Bone marrow (tissue), 2 donors: ENCODE measurements around the gene XPNPEP2.

Experiments
- DNase-seq, 2 donors: peaks; one replicate each; lab custom pipeline; 2025; lab: John Stamatoyannopoulos, UW

The XPNPEP2 gene

DNA sequence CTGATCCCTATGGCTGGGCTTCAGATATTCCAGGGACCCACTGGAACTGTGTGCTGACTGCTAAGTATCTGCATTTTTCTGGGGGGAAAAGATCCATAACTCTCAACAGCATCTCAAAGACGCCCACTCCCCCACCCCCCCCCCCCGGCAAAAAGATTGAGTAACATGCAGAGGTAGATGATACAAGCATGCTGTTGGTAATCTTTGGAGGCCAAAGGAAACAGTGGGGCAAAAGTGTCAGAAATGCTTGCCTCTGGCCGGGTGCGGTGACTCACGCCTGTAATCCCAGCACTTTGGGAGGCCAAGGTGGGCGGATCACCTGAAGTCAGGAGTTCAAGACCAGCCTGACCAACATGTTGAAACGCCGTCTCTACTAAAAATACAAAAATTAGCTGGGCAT, 12.2 kb downstream of the XPNPEP2 start:
- no peak for DNase-seq

DNA sequence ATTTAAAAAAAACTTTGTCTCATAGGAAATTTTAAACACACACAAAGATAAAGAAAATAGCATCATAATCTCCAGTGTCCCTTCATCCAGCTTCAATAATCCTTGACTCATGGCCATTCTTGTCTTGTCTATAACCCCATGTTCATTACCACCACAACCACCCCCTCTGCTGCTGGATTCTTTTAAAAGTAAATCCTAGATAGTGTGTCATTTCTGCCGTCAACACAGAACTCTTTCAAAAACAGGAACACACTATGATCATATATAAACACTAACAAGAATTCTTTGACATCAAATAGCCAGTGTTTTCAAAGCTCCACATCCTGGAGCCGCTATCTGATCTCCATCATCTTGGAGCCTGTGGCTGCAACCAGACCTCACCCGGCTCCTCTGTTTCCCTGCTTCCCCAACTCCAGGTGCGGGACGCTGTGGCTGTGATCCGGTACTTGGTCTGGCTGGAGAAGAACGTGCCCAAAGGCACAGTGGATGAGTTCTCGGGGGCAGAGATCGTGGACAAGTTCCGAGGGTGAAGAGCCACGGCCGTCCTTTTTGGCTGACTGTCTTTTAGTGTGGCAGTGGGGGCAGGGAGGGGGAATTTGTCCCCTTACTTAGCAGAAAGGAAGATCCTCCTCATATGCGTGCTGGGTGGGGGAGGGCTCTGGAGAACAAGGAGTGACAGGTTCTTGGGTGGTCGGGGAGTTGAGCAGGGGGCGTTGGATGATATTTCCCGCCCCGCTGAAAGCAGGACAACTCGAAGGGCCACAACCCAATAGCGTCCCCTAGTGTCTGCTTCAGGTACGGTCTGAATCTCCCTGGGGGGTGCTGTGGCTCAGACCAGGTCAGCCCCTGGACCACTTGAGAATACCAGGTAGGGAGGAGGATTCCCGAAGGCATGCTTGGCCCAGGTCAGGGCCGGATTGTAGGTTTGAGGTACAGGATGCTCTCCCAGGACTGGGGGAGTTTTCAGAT, 15.6 kb downstream of the XPNPEP2 start:
- DNase-seq, result peak in 1 of 2 donors; percentile 47

DNA sequence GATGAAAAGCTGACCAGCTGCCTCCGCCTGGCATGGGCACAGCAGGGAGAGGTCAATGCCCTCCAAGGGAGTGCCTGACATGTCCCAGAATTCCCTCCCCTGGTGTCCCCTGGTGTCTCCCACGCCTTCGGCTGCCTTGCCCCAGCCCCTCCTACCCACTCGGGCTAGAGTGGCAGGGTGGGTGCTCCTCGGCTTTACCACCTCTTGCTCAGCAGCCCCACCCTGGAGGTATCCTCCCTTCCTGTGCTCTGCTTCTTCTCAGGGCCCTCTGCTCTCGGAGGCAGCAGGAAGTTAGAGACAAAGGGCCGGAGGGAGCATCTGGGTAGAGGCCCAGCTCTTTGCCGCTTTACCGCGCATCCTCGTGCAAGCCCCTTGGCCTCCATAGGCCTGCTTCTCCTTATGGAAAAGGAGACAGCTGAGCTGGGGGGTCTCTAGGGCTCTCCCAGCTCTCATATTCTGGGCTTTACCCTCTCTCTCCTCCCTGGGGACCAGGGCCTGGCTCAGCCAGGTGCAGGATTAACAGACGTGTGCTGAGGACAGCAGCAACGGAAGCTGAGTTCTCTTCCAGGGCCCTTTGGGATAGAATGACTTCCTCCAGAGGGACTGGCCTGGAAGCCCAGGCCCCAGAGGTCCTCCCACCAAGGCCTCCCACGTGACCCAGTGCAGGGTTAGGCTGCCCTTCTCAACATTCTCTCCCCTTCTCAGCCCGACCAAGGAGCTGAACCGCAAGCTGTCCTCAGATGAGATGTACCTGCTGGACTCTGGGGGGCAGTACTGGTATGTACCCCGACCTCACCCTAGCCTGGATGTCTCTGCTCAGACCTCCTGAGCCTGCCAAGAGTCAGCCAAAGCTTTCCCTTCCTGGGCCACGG, 17.2 kb downstream of the XPNPEP2 start:
- DNase-seq, result no peak

DNA sequence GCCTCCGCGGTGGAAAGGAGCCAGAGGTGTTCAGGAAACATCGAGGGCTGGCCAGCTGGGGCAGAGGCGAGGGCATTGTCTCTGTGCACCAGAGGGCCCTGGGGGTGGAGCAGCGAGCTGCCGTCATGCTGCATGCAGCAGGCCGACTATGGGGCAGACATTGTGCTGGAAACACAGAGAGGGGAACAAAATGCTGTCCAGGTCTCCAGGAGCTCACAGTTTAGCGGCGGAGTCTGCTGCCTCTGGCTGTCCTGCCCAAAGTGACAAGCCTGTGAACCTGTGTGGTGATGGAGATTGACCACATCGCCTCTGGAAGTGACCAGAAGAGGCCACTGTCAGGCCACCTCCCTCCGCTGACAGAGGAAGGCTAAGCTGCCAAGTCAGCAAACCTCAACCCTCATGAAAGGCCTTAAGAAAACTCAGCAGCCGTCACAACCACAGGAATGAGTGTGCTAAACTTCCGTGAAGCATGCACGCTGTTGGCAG, 20.8 kb downstream of the XPNPEP2 start:
- peak; percentile 22 to 25 for DNase-seq

DNA sequence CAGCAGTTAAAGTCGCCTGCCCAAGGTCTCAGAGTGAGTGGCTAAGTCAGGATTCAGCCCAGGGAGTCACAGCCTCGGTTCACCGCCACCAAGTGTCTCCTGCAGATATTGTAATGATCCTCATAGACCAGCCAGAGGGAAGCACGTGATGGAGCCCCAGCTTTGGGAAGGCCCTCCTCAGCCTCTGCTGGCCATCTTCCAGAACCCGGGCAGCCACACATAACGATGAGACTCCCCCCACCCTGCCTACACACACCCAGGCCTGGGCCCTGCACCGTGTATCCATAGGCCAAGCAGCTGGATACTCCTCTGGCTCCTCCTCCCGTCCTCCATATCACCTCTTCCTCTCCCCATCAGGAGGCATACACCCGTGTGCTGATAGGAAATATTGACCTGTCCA, 21.4 kb downstream of the XPNPEP2 start:
- DNase-seq, result no peak

DNA sequence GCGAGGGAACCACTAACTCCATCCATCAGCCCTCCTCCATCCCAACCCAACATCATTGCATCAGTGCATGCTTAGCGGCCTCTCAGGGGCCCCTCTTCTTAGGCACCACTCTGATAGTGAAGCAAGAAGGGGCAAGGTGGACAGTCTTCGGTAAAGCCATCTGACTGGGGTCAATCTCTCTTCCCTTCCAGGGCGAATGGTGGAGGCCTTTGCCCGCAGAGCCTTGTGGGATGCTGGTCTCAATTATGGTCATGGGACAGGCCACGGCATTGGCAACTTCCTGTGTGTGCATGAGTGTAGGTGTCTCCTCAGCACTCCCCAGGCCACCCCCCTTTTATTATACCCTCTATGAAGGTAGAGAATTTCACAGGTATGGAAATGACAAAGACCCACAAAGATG, 22.2 kb downstream of the XPNPEP2 start:
- DNase-seq, result no peak

DNA sequence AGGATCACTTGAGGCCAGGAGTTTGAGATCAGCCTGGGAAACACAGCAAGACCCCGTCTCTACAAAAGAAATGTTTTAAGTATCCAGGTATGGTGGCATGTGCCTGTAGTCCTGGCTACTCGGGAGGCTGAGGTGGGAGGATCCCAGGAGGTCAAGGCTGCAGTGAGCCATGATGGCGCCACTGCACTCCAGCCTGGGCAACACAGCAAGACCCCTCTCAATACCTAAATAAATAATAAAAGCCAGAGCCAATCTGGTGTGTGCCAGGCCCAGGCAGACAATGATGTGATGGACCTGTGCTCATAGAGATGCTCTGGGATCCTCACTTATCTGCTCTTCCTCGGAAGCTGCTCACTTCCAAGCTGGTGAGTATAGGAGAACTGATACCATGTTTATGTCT, 22.8 kb downstream of the XPNPEP2 start:
- DNase-seq, result no peak

DNA sequence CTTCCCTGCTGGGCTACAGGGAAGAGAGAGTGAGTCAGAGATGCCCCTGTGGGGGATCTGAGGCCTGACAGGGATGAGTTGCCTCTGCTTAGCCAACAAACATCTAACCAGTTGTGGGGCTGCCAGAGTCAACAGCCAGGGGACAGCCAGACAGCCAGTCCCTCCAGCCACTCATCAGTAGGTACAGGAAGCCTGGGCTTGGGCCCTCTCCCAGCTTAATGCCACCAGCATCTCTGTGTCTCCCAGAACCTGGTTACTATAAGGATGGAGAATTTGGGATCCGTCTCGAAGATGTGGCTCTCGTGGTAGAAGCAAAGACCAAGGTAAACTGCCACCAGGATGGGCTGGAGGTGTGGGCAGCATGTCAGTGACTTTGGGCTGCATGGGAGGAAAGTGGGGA, 23.7 kb downstream of the XPNPEP2 start:
- DNase-seq, result no peak

DNA sequence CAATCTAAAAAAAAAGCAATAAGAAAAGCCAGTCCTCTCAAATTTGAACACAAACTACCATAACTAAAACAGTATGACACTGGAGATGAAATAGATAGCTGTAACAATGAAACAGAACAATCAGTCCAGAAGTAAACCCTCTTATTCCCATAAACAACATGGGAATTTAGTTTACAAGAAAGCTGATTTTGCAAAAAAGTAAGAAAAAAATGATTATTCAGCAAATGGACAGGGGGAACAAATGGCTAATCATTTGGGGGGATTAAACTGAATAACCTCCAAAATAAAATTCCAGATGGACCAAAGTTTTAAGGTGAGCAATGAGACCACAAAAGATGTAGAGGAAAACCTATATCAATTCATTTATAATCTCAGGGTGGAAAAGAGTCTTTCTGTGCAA, 24.9 kb downstream of the XPNPEP2 start:
- no peak for DNase-seq

DNA sequence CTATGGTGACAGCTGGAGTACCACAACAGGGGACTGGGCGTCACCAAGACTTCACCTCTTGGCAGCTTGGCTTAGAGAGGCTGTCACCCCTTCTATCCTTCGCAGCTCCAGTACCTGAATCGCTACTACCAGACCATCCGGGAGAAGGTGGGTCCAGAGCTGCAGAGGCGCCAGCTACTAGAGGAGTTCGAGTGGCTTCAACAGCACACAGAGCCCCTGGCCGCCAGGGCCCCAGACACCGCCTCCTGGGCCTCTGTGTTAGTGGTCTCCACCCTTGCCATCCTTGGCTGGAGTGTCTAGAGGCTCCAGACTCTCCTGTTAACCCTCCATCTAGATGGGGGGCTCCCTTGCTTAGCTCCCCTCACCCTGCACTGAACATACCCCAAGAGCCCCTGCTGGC, 29.4 kb downstream of the XPNPEP2 start:
- no peak for DNase-seq

DNA sequence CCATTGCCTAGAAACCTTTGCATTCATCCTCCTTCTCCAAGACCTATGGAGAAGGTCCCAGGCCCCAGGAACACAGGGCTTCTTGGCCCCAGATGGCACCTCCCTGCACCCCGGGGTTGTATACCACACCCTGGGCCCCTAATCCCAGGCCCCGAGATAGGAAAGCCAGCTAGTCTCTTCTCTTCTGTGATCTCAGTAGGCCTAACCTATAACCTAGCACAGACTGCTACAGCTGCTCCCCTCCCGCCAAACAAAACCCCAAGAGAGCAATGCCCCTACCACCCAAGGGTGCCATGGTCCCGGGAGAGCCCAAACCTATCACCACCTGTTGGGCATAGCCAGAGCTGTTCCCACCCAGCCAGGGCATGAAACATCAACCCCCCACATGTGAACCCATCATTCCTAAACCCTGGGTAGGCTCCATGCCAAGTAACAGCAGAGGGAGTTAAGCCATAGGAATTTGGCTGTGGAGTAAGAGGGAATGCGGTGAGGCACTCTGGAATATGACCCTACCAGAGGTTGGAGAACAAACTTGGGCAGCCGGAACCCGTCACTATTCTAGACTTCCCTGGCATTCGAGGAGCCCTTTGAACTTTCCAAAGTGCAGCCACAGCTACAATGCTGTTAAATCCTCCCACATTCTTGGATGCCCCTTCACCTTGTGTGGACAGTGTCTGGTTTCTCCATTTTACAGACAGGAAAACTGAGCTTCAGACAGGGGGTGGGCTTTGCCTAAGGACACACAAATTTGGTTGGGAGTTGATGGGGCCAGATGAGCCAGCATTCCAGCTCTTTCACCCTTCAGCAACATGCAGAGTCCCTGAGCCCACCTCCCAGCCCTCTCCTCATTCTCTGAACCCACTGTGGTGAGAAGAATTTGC, 30.0 kb downstream of the XPNPEP2 start:
- DNase-seq, result no peak

DNA sequence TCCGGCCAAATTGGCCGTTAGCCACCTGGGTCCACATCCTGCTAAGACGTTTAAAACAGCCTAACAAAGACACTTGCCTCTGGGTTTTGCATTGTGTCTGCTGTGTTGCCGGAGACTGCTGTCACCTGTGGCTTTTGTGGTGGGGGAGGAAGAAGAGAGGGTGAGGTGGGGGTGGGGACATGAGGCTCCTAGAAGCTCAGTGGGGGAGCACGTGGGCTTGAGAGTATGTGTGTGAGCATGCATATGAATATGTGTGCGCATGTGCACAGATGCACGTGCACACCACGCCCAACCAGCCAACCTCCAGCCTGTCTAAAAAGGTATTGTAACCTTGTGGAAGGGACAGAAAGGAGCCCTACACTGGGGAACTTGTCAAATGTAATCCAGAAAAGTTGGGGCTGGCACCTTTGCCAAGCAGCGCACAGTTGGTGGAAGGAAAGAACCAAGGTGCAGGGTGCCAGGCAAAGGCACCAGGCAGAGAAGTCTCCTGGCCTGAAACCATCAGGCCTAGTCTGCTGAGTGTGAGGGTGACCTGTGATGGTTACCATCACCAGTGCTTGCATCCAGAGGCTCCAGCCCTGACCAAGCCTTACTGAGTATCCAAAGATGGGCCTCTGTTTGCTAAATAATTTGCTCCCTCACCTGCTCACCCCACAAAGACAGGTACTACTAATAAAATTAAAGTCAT, 30.8 kb downstream of the XPNPEP2 start:
- DNase-seq, result peak in 1 of 2 donors; percentile 10

DNA sequence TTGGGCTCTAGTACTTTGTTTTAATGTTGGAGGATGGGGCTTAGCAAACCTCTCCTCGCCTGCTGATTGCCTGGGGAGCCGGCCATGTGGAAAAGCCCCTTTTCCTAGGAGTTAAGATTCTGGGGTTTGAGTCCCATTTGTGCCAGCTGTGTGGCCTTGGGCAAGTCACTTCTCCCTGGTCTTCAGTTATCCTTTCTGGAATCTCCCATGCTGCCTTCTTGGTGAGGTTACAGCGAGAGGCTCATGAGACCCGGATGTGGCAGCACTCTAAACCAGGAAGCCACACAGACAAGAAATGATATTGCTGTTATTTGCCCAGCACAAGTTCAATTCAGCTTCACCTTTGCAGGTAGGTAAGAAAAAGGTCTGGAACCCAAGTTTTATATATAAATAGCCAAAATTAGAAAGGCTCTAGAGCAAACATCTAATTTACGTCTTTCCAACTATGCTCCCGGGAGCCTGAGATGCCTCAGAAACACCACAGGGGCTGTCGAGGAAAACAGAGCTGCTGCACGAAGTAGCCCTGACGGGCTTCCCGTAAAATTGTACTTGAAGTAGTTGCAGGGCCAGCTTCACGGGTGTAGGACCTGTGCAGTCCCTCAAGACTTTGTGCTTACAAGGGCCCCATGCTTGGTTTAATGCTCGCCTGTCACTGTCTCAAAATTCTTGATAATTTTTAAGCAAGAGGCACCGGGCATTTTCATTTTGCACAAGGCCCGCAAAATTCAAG, 32.7 kb downstream of the XPNPEP2 start:
- no peak for DNase-seq

DNA sequence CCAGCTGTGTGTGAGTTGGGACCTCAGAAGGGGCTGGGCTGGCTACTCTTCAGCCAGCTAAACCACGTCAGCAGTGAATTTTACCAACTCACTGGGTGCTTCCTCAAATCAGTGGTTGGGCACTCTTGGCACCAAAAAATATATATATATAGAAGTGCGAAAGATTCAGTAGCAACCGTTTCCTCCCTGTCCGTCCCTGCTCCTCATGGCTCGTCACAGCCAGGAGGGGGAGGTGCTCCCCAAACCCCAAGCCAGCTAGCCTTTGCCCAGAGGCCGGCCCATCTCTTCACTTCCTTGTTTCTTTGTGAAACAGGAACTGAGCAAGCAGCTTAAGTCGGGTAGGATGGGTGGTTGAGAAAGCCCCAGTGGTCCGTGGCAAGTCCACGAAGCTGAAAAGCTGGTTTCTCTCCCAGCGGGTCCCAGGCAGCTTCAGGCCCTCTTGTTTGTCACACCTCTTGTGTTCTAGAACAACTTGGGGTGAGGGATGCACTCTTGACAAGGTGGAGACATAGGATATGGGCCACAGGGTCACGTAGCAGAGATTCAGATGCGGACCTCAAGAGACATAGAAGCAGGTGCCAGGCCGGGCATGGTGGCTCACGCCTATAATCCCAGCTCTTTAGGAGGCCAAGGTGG, 34.1 kb downstream of the XPNPEP2 start:
- DNase-seq, result peak; percentile 14 to 81

DNA sequence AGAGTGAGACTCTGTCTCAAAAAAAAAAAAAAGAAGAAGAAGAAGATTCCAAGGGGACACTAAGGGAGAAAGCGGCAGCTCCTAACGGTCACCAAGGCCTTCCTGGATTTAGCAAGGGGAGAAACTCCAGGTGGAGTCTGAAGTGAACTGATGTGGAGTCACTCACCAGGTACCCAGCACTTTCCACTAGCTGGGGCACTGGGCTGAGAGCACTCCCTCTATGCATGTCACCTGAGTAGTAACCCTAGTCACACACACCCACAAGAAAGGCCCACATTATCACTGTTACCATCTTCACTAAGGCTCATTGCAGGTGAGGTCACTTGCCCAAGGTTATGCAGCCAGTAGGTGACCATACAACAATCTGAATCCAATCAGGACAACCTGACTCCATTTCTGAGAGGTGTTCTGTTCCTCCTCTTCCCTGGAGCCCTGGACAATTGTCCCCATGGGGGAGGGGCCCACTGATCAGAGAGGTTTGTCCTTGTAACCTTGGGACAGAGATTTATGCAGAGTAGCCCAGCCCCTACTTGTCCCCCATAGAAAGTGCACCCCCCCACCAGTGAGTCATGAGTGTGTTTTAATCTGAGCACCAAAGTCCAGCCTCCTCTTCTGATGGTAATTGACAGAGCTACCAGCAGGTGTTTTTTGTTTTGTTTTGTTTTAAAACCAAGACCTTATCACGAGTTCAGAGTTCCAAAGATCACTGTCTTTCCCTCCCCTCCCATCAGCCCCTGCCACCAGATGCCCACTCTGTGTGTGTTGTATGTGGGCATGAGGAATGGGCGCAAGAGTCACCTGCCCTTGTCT, 35.1 kb downstream of the XPNPEP2 start:
- no peak for DNase-seq

DNA sequence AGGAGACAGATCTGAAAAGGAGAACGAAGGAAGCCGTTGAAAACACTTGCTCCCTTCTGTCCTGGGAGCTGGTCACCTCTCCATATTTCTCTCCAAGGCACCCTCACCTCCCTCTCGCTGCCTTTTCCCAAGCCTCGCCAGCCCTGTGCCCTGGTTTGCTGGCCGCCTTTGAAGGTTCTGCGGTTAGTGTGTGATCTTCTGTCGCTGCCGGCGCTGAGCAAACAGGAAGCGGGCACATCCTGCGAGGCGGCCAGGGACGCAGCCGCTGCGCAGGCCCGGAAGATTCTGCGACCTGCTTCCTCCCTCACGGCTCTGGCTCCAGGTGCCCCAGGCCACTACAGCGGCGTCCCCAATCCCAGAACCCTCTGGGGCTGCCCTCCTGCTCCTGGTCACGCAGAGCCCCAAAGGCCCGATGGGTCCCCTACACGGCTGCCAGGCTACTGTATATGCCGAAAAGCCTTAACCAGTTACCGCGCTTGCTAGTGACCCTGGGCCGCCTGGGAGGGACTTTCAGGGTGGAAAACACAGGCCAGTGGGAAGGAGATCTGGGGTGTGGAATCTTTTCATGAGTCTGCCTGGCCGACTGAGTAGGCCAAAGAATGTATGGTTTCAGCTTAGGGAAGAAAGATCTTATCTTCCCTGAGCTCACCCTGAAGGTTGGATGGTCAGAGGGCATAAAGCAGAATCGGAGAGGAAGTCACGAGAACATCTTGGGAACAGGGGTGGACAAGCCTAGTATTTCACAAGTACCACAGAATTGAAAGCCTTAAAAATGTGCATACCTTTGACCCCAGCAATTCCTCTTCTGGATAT, 38.6 kb downstream of the XPNPEP2 start:
- peak; percentile 38 to 56 for DNase-seq

DNA sequence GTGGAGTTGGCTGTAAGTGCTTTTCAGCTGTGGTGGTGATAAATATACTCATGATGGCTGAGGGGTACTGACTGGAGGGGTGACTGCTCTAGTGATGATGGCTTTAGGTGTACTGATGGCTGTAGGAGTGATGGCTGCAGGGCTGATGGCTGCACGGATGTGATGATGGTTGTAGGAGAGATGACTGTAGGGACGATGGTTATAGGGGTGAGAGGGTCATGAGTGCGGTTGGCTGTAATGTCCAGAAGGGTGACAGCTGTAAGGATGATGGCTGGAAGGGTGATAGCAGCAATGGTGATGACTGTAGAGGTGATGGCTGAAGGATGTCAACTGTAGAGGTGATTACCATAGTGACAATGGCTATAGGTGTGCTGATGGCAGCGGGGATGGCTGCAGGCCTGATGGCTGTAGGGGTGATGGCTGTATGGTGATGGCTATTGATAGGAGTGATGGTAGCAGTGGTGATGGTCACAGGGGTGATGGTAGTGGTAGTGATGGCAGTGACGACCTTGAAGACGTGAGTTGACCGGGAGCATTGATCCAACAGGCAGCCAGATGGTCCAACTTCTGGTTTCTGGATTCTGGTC, 40.4 kb downstream of the XPNPEP2 start:
- no peak for DNase-seq

DNA sequence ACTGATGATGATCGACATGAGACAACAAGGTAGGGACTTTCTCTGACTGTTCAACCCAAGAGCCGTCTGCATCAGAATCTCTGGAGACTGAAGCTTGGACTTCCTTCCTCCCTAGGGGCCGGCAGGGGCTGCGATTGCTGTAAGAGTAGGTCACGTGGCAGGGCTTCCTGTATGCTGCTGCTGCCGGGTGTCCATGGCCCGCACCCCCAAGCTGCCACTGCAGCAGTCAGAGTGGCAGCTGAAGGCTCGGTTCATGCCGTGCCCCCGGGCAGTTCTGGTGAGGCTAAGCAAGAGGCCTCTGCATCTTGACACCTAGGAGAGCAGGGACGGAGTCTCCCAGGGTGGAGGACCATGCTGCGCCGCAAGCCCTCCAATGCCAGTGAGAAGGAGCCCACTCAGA, 41.0 kb downstream of the XPNPEP2 start, which contains the start of gene SASH3:
TSS of gene SASH3 (plus strand) at position 203 of the 400 bp plus-strand sequence. CDS start at position 352, 149 bp downstream.
- DNase-seq, result peak; percentile 16 to 52
